Gastroesophageal sphincter (tissue), 3 donors: Measurements from ENCODE around the gene SERBP1.

Experiments used
- CTCF ChIP-seq, 4 experiments: fragments of 200-600 bp in 2 of 4; fragments of 450-650 bp in 2 of 4; sonication (generic) in 1 of 4; IDR thresholded peaks; one replicate each; pipeline ENCODE4 v1.5.1; 2017 to 2019; ENCODE audit warnings: antibody characterized with exemption in 4 of 4, mild to moderate bottlenecking in 2 of 4, moderate library complexity in 2 of 4
- EP300 ChIP-seq: sonication (generic); formaldehyde crosslinking; IDR thresholded peaks from one replicate; pipeline ENCODE4 v1.6.1; 2017; ENCODE audit warnings: antibody characterized with exemption, mild to moderate bottlenecking
- POLR2A ChIP-seq, 2 donors: fragments of 450-650 bp; IDR thresholded peaks; one replicate each; pipeline ENCODE4 v1.6.1; 2017; ENCODE audit warnings: antibody characterized with exemption in 2 of 2, mild to moderate bottlenecking in 2 of 2, moderate library complexity in 1 of 2
- POLR2AphosphoS5 ChIP-seq: sonication (generic); formaldehyde crosslinking; IDR thresholded peaks from one replicate; pipeline ENCODE4 v1.6.1; 2017; ENCODE audit warnings: antibody characterized with exemption

DNA sequence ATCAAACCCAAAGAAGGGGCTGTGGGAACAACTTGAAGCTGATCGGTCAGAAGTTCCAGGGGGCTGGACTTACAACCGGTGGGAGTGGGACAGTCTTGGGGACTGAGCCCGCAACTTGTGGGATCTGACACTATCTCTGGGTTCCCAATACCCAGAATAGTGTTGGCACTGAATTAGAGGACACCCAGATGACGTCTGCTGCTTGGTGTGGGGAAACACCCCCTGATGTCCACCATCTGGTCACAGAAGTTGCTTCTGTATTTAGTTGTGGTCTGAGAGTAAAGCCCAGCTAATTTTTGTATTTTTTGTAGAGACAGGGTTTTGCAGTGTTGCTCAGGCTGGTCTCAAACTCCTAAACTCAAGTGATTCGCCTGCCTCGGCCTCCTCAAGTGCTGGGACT, 28.8 kb downstream of the SERBP1 start:
- no peak for TF ChIP-seq CTCF (IDR thresholded peaks at IDR 0.05)
- no peak for TF ChIP-seq POLR2A (IDR thresholded peaks at IDR 0.05)
- TF ChIP-seq EP300 = no peak
- no peak for TF ChIP-seq POLR2AphosphoS5
